ENCODE measurements around the gene MARCHF6. TPM values are rescaled to one million over a fixed set of nuclear protein-coding genes. Genes with fewer than 3 reads are reported as not detected.

The MARCHF6 gene
- total and polyA plus RNA-seq, 2 donors (not counting 1 experiment from before 2014, with no cell fraction given): 69.0 to 201 TPM

- no peak for DNase-seq
- peaks cover 89% of the 10 kb centered on the region for H4K20me1 ChIP-seq (ENCODE audit: control insufficient read depth, insufficient read depth, low read length, poor library complexity, severe bottlenecking)
- Mint-ChIP-seq H3K9me3 (ENCODE audit: insufficient read depth) (no peaks in the 10 kb centered on the region), H3K4me1 (peaks cover 51% of the 10 kb centered on the region), H3K27me3 (no peaks in the 10 kb centered on the region), H3K27ac (no peak overlapping the region), H3K4me3 (no peak overlapping the region)
- H3K9ac ChIP-seq (ENCODE audit: low read length): no peak overlapping the region
- no peak overlapping the region for H3K4me3 ChIP-seq (ENCODE audit: control extremely low read depth in 1 of 5, extremely low read depth in 1 of 5, insufficient read depth in 1 of 5, low read depth in 2 of 5, low read length in 4 of 5)
- H3K4me1 ChIP-seq (ENCODE audit: control insufficient read depth in 2 of 2, insufficient read depth in 2 of 2, low read length in 2 of 2): peaks cover 7 to 14% of the 10 kb centered on the region in 2 donors
- peaks cover 0 to 21% of the 10 kb centered on the region in 2 experiments for H3K36me3 ChIP-seq (replicated peaks in 1 of 2; ENCODE audit: control extremely low read depth in 1 of 2, control insufficient read depth in 1 of 2, extremely low read depth in 1 of 2, insufficient read depth in 2 of 2, low read length in 1 of 2)
- H3K79me2 ChIP-seq (ENCODE audit: control insufficient read depth, insufficient read depth, low read length): peaks cover 69% of the 10 kb centered on the region
- ChIA-PET POLR2A (no interaction called here), CTCF (no interaction called here)
- H3K27ac ChIP-seq (ENCODE audit: low read length in 2 of 2): no peak overlapping the region
- H3K9me3 ChIP-seq (ENCODE audit: control extremely low read depth in 1 of 3, control insufficient read depth in 2 of 3, insufficient read depth in 1 of 3, low read length in 2 of 3): no peaks in the 10 kb centered on the region
- 98% methylated on average over 11 of the region's 11 CpGs for WGBS (ENCODE audit: insufficient coverage)
- no peak overlapping the region for H3K4me2 ChIP-seq (replicated peaks; ENCODE audit: low read depth, low read length, poor library complexity, severe bottlenecking)
- no peak for TF ChIP-seq EZH2 (IDR thresholded peaks at IDR 0.05; ENCODE audit: borderline replicate concordance, insufficient read depth, low read depth, low read length, poor library complexity, severe bottlenecking)
- no peak for TF ChIP-seq CTCF (IDR thresholded peaks at IDR 0.05)
- H2AFZ ChIP-seq (ENCODE audit: insufficient read depth, low read depth, low read length, poor library complexity, severe bottlenecking): no peak overlapping the region
- no peaks in the 10 kb centered on the region for H3K27me3 ChIP-seq (replicated peaks in 1 of 4; ENCODE audit: control extremely low read depth in 1 of 4, control insufficient read depth in 3 of 4, insufficient read depth in 4 of 4, low read length in 3 of 4)
- intact Hi-C loops (cut with micrococcal nuclease): no loop called here
- no peak for ATAC-seq (ENCODE audit: low read depth)
These were observed 23.0 kb downstream of the MARCHF6 start for GRCh38 chr5:10376544-10376943.

GRCh38 chr5:10377081-10377480, 23.6 kb downstream of the MARCHF6 start:
- Histone ChIP-seq H3K27me3 (replicated peaks in 1 of 4; ENCODE audit: control extremely low read depth in 1 of 4, control insufficient read depth in 3 of 4, insufficient read depth in 4 of 4, low read length in 3 of 4) (no peaks in the 10 kb centered on the region), H3K27ac (ENCODE audit: low read length in 2 of 2) (no peak overlapping the region), H2AFZ (ENCODE audit: insufficient read depth, low read depth, low read length, poor library complexity, severe bottlenecking) (no peak overlapping the region), H3K36me3 (replicated peaks in 1 of 2; ENCODE audit: control extremely low read depth in 1 of 2, control insufficient read depth in 1 of 2, extremely low read depth in 1 of 2, insufficient read depth in 2 of 2, low read length in 1 of 2) (peaks cover 0 to 26% of the 10 kb centered on the region in 2 experiments), H3K4me3 (ENCODE audit: control extremely low read depth in 1 of 5, extremely low read depth in 1 of 5, insufficient read depth in 1 of 5, low read depth in 2 of 5, low read length in 4 of 5) (no peak overlapping the region), H3K79me2 (ENCODE audit: control insufficient read depth, insufficient read depth, low read length) (peaks cover 63% of the 10 kb centered on the region), H3K9me3 (ENCODE audit: control extremely low read depth in 1 of 3, control insufficient read depth in 2 of 3, insufficient read depth in 1 of 3, low read length in 2 of 3) (no peaks in the 10 kb centered on the region), H3K9ac (ENCODE audit: low read length) (no peak overlapping the region), H4K20me1 (ENCODE audit: control insufficient read depth, insufficient read depth, low read length, poor library complexity, severe bottlenecking) (peaks cover 88% of the 10 kb centered on the region), H3K4me2 (replicated peaks; ENCODE audit: low read depth, low read length, poor library complexity, severe bottlenecking) (no peak overlapping the region), H3K4me1 (ENCODE audit: control insufficient read depth in 2 of 2, insufficient read depth in 2 of 2, low read length in 2 of 2) (peaks cover 7 to 9% of the 10 kb centered on the region in 2 donors)
- H3K4me1 Mint-ChIP-seq: peaks cover 47% of the 10 kb centered on the region
- intact Hi-C loops (cut with micrococcal nuclease): no loop called here
- H3K4me3 Mint-ChIP-seq: no peak overlapping the region
- no CpG with 5 or more reads among the region's 5 CpGs for WGBS (ENCODE audit: insufficient coverage)
- H3K27ac Mint-ChIP-seq: no peak overlapping the region
- POLR2A ChIA-PET: no interaction called here
- TF ChIP-seq EZH2 (IDR thresholded peaks at IDR 0.05; ENCODE audit: borderline replicate concordance, insufficient read depth, low read depth, low read length, poor library complexity, severe bottlenecking): no peak
- TF ChIP-seq CTCF (IDR thresholded peaks at IDR 0.05): no peak
- DNase-seq: no peak
- no peaks in the 10 kb centered on the region for H3K9me3 Mint-ChIP-seq (ENCODE audit: insufficient read depth)
- no peaks in the 10 kb centered on the region for H3K27me3 Mint-ChIP-seq
- no peak for ATAC-seq (ENCODE audit: low read depth)
- CTCF ChIA-PET: no interaction called here
